ENCODE data around the gene DNAJA2.

Gene DNAJA2

GRCh38 chr16:46924402-46924801 is 49.1 kb downstream of the DNAJA2 start:
- DNase-seq = no peak

- DNase-seq = no peak
Measured at GRCh38 chr16:46923513-46924295, 49.8 kb downstream of the DNAJA2 start.

GRCh38 chr16:46922239-46922638 is 51.2 kb downstream of the DNAJA2 start:
- no peak for DNase-seq

- no peak for DNase-seq
Measured at GRCh38 chr16:46920402-46921068, 52.9 kb downstream of the DNAJA2 start.

GRCh38 chr16:46918905-46919792 is 54.3 kb downstream of the DNAJA2 start:
- no peak for DNase-seq

- DNase-seq = no peak
Measured at GRCh38 chr16:46918400-46918799, 55.1 kb downstream of the DNAJA2 start.

GRCh38 chr16:46916980-46917379 is 56.5 kb downstream of the DNAJA2 start:
- DNase-seq = no peak

- no peak for DNase-seq
Measured at GRCh38 chr16:46915483-46916025, 57.9 kb downstream of the DNAJA2 start.

- DNase-seq = no peak
Measured at GRCh38 chr16:46914556-46915201, 58.8 kb downstream of the DNAJA2 start.

- no peak for DNase-seq
Measured at GRCh38 chr16:46911650-46912049, 61.8 kb downstream of the DNAJA2 start.

- DNase-seq = no peak
Measured at GRCh38 chr16:46911038-46911437, 62.4 kb downstream of the DNAJA2 start.

GRCh38 chr16:46908540-46909372 is 64.7 kb downstream of the DNAJA2 start:
- DNase-seq = peak; percentile 32

GRCh38 chr16:46907061-46907774 is 66.3 kb downstream of the DNAJA2 start:
- DNase-seq = no peak

- no peak for DNase-seq
Measured at GRCh38 chr16:46906360-46907060, 67.0 kb downstream of the DNAJA2 start.
